Adipose tissue (tissue), 3 donors: ENCODE results near the gene BCL2L11. TPM values are rescaled to one million over a fixed set of nuclear protein-coding genes. Genes with fewer than 3 reads are reported as not detected.

Experiments used
- H3K27ac ChIP-seq: one replicate; pipeline ENCODE4 v1.5.1; 2013; ENCODE audit warnings: low read depth, low read length
- WGBS, 3 donors: extraction: QIAGEN DNeasy Blood & Tissue Kit; methylation state at CpG; one replicate each; pipeline ENCODE4 v1.1.7; 2013; 5-methylcytosine and 5-hydroxymethylcytosine counted together
- polyA plus RNA-seq, 3 donors: library from polyadenylated mRNA; stranded (reverse); fragments of 200-250 nt; gene quantifications; one replicate each; pipeline ENCODE4 v1.2.3, GENCODE V29; 2013
- donor health status: healthy with polysubstance abuse.
- donor health status: Bipolar disorder and iron deficiency.
- donor health status: healthy.

BCL2L11 gene
- polyA plus RNA-seq, 3 donors, result 4.7 to 8.3 (median 4.8) TPM

DNA sequence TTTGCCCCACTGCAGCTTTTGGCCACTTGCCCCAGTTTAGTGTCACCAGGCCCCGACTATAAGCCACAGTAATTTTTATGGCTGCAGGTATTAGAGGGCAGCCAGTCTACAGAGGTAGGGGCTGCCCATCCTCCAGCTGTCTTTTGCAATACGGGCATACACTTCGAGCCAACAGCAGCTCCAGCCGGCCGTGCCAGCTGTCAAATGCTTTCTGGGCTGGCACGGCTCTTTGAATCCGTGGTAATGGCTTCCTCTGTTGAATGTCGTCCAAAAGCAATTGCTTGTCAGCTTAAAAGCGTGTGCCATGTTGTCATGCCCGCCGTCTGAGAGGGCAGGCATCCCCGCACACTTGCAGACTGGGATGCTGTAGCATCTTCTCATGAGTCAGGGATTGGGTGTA is 41.3 kb downstream of the BCL2L11 start:
- WGBS, 3 donors, result 30 to 62% (median 53%) methylated on average over 12 of the region's 12 CpGs
- no peak overlapping the region for H3K27ac ChIP-seq

DNA sequence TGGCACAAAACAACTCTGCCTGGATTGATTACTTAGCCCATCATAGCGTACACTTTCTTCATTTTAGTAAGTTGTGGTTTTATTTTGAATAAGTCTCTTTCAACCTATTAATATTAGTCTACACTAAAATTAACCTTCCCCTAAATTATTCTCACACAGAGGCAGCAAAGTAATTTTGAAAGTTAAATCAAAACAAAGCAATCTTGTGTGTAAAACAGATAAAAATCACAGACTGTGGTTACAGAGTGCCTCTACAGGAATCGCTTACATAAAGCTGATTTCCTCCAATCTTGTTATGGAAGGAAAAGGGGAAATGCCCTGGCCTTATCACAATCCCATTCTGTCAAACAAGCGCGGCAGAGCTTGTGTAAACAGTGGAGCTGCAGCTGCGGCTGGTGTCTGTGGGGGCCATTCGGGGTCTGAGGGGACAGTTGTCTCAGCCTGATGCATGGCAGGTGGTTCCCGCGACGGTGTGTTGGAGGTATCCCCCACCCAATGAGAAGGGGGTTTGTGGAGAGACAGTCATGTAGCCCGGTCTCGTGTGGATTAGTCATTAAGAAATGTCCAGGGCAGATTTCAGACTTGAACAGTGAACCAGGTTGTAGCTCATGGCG is 42.1 kb downstream of the BCL2L11 start:
- no peak overlapping the region for H3K27ac ChIP-seq
- WGBS, 3 donors, result 31 to 45% (median 39%) methylated on average over 12 of the region's 12 CpGs

DNA sequence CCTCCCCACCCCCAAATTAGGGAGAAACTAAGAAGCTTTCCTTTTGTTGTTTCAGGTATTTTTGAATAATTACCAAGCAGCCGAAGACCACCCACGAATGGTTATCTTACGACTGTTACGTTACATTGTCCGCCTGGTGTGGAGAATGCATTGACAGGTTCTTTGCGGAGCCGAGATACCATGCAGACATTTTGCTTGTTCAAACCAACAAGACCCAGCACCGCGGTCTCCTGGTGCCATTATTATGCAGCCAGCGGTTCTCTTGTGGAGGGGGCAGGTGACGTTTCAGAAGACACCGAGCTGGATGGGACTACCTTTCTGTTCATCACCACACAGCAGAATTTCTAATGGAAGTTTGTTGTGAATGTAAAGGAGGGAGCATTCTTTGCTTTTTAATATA is 43.4 kb downstream of the BCL2L11 start:
- WGBS, 3 donors, result 93 to 96% (median 95%) methylated on average over 12 of the region's 12 CpGs
- H3K27ac ChIP-seq, result no peak overlapping the region

DNA sequence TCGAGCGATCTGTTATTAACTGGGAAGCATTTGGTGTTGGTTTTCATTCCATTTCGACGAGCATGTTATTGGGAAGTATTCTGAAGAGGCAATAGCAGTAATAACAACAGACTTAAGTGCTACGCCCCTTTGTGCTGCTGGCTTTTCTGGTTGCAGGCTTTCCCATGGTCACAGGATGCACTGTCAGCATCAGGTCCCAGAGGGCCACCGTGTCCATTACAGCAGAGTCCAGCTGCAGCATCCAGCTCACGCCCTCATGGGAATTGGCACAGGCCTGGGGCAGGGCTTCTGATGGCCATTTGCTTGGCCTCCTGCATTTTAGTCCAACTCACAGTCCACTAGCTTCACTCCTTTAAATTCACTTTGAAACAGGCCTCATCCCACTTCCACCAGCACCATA is 44.4 kb downstream of the BCL2L11 start:
- 53 to 77% (median 62%) methylated on average over 7 of the region's 7 CpGs for WGBS, 3 donors
- H3K27ac ChIP-seq, result no peak overlapping the region

DNA sequence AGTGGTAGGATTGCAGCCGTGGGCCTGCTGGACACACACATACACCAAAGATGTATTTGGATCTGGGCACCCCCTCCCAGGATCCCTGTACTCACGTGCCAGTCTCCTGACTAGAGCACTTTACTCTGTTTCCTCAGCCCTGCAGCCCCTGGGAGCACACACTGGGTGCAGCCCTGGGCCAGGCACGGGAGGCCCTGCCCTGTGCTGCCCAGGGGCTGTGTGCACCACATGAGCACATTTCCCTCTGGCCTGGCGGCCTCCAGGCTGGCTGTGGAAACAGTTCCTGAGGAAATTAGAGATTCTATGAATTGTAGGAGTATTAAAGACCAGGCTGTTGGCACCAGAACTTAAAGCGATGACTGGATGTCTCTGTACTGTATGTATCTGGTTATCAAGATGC is 45.4 kb downstream of the BCL2L11 start:
- H3K27ac ChIP-seq, result no peak overlapping the region
- 91 to 98% (median 91%) methylated on average over 5 of the region's 5 CpGs for WGBS, 3 donors

DNA sequence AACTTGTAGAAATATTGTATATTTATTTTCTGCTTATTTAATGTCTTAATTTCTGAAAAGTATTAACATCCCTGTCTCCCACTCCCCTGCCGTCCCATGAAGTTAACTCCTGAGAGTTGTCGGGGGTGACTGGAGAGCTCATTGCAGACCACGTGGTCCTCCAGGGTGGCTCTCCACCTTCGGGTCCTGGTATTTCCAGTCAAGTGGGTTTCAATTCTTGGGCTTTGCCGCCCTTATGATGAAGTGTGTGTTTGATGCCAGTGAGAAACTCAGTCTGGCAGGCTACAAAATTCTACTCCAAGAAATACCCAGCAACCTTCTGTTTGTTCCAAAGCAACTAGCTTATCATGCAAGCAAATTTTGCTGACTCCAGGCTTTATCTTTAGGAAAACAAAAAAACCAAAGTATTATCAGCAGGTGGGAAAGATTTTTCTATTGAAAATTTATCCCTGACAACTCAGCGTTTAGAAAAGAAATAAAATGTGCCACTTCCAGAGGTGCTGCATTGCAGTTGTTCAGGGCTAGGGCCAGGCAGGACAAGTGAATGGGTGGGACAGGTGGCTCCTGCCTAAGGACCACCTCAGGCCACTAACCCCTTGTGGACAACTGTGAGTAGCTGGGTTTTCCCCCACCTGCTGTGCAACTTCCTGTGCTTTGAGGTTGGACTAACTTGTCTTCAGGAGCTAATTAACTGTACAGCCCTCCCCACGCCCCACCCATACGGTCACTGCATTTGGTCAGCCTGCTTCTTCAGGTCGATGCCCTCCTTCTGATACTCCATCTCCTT is 46.6 kb downstream of the BCL2L11 start:
- no peak overlapping the region for H3K27ac ChIP-seq
- WGBS, 3 donors, result 80 to 89% (median 87%) methylated on average over 9 of the region's 9 CpGs

DNA sequence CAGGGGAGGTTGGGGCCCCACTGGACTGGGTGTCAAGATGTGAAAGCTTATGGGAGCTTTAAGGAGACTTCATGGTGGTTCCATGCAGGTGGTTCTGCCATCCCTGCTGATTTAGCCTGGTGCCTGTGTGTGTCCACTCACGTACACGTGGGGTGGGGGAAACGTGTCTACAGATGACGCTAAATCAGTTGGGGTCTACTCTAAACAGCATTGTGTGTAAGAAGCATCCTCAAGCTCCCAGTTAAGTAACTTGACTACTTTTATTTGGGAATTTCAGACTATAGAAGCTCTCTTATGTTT is 47.1 kb downstream of the BCL2L11 start:
- WGBS, 3 donors, result 86 to 92% (median 91%) methylated on average over 4 of the region's 4 CpGs

DNA sequence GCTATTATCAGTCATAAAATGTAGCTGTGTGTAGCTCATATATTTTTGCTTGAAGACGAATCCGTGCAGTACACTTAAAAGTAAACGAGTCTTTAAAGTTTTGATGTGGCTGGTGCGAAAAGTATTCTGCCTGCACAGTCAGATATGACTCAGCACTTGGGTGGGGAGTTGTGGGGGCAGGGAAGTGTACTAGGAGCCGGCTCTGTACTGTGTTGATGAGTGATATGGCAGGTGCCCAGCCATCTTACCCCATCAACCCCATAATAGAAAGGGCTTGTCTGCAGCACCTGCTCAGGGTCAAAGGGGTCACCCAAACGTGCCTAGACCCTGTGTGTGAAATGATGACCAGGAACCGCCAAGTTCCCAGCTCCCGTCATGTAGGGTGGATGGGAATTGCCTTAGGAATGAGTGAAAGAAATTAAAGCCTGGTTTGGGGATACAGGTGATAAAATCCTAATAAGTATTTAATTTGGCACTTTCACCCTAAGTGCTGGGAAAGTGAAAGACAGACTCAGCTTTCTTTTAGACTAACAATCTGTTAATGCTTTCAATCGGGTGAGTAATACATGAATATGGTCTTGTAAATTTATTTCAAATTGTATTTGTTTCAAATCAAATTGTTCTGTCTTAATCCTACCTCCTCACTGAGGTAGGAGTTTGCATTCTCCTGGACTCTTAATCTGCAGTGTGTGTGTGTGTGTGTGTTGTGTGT is 48.0 kb downstream of the BCL2L11 start:
- WGBS, 3 donors, result 38 to 48% (median 46%) methylated on average over 9 of the region's 9 CpGs
- H3K27ac ChIP-seq, result no peak overlapping the region

More for the DNA sequence above, 47.1 kb downstream of the BCL2L11 start:
- H3K27ac ChIP-seq, result no peak overlapping the region

DNA sequence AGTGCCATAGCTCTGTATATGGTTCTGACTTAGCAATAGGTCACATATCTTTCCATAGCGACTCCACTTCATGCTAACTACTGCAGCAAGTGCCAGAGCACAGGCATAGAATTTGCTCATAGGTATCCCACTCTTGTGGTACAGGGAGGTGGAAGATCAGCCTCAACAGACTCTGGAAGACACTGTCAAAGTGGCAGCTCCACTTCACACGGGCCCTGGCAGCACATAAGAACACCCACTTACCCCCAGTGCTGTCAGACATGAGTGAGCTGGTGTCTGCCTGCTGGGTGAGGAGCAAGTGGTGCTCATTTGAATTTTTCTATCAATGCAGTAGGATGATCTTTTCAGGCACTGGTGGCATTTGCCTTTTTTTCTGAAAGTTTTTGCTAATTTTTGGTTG is 48.6 kb downstream of the BCL2L11 start:
- H3K27ac ChIP-seq, result no peak overlapping the region

DNA sequence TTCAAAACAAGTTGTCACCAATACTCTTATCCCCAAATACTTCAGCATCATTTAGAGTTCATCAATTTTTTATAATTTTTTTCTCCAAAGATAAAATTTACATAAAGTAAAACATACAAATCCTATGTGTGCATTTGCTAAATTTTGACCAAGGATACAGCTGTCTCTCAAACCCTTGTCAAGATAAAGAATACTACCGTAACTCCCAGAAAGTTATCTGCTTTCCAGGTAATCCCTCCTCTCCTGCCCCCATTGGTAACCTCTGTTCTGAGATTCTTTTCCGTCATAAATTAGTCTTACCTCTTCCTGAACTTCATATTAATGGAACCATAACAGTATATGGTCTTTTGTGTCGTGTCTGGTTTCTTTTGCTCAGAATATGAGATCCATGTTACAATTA is 49.2 kb downstream of the BCL2L11 start:
- 85 to 90% (median 86%) methylated on average over 3 of the region's 3 CpGs for WGBS, 3 donors
- no peak overlapping the region for H3K27ac ChIP-seq

More for the DNA sequence above, 48.6 kb downstream of the BCL2L11 start:
- 61 to 78% (median 71%) methylated on average over 2 of the region's 2 CpGs for WGBS, 3 donors

DNA sequence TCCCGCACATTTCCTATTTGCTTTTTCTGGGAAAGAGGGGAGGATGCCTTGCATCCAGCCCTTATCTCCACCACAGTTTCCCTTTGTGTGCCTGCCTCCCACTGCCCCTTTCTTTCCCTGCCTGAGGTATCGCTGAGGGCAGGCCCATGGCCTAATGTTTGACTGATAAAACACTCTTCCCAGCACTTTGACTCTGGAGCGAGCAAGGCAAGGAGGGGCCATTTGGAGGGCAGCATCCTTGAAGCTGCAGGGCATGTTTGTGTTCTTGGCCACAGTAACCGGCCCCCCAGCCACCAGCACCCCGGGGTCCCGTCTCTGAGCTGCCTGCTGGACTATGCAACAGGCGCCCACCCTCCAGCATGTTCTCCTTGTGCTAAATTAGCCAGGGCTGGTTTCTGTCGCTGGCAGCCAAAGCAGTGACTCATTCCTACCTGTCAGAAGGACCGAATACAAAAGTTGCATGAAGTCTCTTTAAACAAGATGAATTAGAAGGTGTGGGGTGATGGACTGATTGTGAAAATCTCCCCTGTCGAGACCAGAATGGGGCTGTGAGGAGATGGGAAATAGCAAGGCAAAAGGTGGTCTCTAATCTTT is 50.7 kb downstream of the BCL2L11 start:
- 76 to 82% (median 78%) methylated on average over 10 of the region's 10 CpGs for WGBS, 3 donors

DNA sequence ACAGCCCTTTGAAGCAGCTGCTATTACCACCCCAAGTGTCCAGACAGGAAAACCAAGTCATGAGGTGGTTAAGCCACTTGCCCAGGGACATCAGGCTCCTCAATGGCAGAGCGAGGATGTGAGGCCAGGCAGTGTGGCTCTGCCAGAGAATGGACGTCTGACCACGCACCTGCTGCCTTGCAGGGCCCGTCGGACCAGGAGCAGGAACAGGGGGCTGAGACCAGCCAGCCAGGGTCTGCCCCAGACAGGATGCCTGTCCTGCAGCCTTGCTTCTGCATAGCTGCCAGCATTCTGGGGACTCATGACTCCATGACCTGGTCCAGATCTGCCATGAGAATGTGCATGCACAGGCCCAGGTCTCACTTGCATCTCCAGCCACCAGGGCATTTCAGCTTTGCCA is 52.0 kb downstream of the BCL2L11 start:
- no peak overlapping the region for H3K27ac ChIP-seq
- 91 to 97% (median 95%) methylated on average over 5 of the region's 5 CpGs for WGBS, 3 donors

More for the DNA sequence above, 50.7 kb downstream of the BCL2L11 start:
- H3K27ac ChIP-seq, result no peak overlapping the region

DNA sequence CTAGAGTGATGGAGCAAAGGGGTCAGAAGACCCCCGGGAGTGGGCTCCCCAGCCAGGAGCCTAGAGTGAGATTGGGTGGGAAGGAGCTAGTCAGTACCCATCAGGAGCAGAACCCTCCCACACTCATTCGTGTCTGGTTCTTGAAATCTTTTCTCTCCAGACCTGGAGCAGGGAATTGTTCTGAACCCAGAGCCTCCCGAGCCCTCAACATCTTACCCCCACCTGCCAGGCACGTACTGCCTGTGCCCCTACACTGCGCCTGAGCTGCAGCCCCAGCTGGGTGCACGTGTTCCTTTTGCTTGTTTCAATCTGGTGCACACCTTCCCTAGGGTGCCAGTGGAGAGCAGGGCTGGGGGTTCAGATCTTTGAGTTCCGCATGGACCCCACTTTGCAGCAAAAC is 52.6 kb downstream of the BCL2L11 start:
- H3K27ac ChIP-seq, result no peak overlapping the region
- WGBS, 3 donors, result 90 to 95% (median 93%) methylated on average over 7 of the region's 7 CpGs

DNA sequence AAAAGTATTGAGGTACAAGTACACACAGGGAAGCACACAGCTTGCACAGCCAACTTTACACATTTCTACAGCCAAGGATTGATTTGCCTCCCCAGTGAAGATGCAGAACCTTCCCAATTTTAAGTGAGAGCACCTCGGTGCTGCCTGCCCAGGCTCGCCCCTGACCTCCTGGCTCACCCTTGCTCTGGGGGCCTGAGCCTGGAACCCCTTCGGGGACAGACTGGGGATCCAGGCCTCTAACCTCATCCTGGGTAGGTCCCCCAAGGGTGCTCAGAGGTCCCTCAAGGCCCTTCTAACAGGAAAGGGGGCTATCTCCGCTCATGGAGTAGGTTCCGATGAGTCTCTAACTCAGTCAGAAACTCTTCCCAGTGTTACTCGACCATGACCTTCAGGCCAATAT is 53.1 kb downstream of the BCL2L11 start:
- no peak overlapping the region for H3K27ac ChIP-seq
- WGBS, 3 donors, result 86 to 97% (median 96%) methylated on average over 6 of the region's 6 CpGs

DNA sequence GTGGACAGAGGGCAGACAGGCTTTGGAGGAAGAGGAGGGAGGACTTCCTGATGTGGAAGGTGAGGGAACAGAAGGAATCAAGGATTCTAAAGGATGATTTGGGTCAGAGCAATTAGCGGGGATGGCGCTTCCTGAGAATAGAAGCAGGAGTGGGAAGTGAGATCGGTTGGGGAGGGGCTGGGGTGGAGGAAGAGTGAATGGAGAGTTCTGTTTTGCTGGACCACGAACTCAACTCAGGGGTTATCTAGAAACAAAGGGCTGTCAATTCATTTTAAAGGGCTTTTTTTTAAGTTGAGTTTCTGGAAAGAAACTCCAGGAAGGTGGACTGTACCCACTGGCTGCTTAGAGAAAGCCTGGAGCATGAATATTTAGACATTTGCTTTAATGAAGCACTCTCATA is 54.9 kb downstream of the BCL2L11 start:
- 73 to 87% (median 77%) methylated on average over 4 of the region's 4 CpGs for WGBS, 3 donors
- H3K27ac ChIP-seq, result no peak overlapping the region

DNA sequence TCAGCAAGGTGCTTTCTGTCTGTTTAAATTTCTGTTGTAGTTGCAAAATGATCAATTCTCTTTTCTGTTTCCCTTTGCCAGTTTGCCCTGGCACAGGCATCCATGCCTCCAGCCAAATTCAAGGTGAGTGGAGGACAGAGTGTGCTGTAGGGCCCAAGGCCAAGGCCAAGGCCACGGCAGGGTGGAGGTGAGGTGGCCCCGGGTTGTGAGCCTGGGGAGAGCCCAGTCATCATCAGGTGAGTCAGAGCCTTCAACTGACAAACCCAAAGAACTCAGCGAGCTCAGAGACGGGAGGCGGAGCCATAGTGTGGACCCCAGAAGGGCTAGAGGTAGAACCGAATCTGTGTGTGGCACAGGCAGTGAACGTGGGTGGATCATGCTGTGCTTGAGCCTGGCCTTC is 55.7 kb downstream of the BCL2L11 start:
- H3K27ac ChIP-seq, result no peak overlapping the region
- WGBS, 3 donors, result 56 to 93% (median 90%) methylated on average over 7 of the region's 7 CpGs

DNA sequence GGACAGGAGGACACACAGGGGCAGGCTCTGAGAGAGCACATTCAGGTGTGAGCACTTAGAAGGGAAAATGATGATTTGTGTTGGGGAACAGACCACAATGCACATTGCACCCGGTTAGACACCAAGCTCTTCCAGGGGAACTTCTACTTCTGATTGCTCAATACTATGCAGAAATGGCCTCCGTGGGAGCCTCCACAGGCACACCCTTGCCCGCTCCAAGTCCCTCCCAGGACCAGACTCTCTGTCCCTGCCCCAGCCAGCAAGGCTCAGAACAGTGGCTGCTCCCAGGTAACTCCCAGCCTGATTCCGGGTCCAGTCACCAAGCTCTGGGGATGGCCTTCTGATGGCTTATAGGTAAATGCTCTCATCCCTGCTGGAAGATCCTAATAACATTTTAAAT is 56.2 kb downstream of the BCL2L11 start:
- 63 to 72% (median 64%) methylated on average over 4 of the region's 4 CpGs for WGBS, 3 donors

DNA sequence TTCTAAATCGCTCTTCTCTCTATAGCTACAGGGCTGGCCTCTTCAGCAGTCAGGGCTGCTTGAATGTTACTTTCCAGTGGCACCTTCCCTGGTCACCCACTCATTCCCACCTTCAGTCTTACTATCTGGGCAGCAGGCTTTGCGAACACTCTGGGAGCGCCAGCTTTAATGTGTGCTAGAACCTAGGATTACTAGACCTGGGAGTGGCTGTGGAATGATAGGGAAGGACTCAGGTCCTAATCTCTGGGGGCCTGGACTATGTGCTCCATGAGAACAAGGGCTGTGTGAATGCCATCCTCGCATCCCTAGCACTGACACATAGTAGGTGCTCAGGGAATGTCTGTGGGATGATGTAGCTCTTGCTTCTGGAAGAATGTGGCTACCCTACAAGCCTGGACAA is 57.6 kb downstream of the BCL2L11 start:
- 94 to 99% (median 97%) methylated on average over 4 of the region's 4 CpGs for WGBS, 3 donors
- H3K27ac ChIP-seq, result no peak overlapping the region

More for the DNA sequence above, 56.2 kb downstream of the BCL2L11 start:
- H3K27ac ChIP-seq, result no peak overlapping the region

DNA sequence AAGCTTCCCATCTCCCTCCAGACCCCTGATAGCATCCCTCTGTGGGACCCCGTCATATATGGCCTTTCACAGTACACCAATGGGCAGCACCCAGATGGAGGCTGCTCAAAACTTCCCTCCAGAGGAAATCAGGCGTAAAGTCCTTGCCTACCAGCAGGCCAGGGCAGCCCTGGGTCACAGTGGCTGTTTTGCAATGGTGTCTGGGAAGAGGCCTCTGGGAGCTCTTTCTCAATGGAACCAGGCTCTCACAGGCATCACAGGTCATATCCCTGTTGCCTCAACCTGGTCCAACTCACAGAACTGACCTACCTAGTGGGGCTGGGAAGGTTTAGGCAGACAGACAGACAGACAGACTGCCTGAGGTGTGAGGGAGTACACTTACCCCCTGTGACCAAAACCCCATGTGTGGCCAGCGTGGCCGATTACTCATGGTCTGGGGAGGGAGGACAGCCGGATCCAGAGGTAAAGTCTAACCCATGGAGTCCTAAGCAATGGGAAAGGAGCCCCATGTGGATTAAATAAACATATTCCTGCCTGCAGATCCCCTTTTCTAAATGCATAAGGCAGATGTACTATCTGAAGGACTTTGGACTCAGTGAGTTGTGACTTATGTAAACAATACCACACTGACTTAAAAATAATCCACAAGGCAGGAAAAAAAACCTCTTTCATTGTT is 58.2 kb downstream of the BCL2L11 start:
- 51 to 81% (median 80%) methylated on average over 5 of the region's 5 CpGs for WGBS, 3 donors
- H3K27ac ChIP-seq, result no peak overlapping the region
